Lower leg skin (tissue), 3 donors: ENCODE results near the gene CDKAL1.

Source experiments
- CTCF ChIP-seq, 3 donors: fragments of 450-650 bp; IDR thresholded peaks; one replicate each; pipeline ENCODE4 v1.5.1; 2016; ENCODE audit warnings: antibody characterized with exemption in 3 of 3, mild to moderate bottlenecking in 3 of 3, moderate library complexity in 2 of 3
- POLR2A ChIP-seq, 2 donors: fragments of 450-650 bp; IDR thresholded peaks; one replicate each; pipeline ENCODE4 v1.6.1; 2016 to 2017; ENCODE audit warnings: antibody characterized with exemption in 2 of 2, mild to moderate bottlenecking in 1 of 2, moderate library complexity in 1 of 2

GRCh38 chr6:21045135-21045700 lies 511.0 kb downstream of the CDKAL1 start:
- TF ChIP-seq CTCF (IDR thresholded peaks at IDR 0.05) (no peak), POLR2A (IDR thresholded peaks at IDR 0.05) (no peak)
